HFFc6 (cell line): ENCODE data around the gene MEFV. TPM values are rescaled to one million over a fixed set of nuclear protein-coding genes. Genes with fewer than 3 reads are reported as not detected.

Experiments used
- DNase-seq: peaks from one replicate; pipeline ENCODE4 v3.0.0-alpha.2; 2018
- H3K27ac Mint-ChIP-seq: 2 replicates; pipeline ENCODE4 v1.8.0; 2020; ENCODE audit warnings: mild to moderate bottlenecking, mixed read lengths
- H3K27me3 Mint-ChIP-seq: 2 replicates; pipeline ENCODE4 v1.8.0; 2021; ENCODE audit warnings: mild to moderate bottlenecking, moderate library complexity, mixed read lengths; ENCODE audit not compliant: insufficient read depth
- H3K36me3 Mint-ChIP-seq: 2 replicates; pipeline ENCODE4 v1.8.0; 2021; ENCODE audit warnings: low read depth, mixed read lengths
- H3K4me1 Mint-ChIP-seq: 2 replicates; pipeline ENCODE4 v1.8.0; 2020; ENCODE audit warnings: low read depth, mixed read lengths
- H3K4me3 Mint-ChIP-seq: 2 replicates; pipeline ENCODE4 v1.8.0; 2020; ENCODE audit warnings: mild to moderate bottlenecking, moderate library complexity, mixed read lengths
- H3K9me3 Mint-ChIP-seq: 2 replicates; pipeline ENCODE4 v1.8.0; 2020; ENCODE audit warnings: mild to moderate bottlenecking, mixed read lengths
- total RNA-seq, 6 experiments: library from RNA; stranded (reverse); fragmentation: NEBNext Ultra II Directional; extraction: Animal tissue kit (Norgen Biotek cat#: 25700); gene quantifications; 2 replicates in 1 of 6; 3 replicates in 5 of 6; pipeline ENCODE4 v1.2.3, GENCODE V29; 2021
- TF ChIP-seq, protein P1 (sequence below): fragments of 200-600 bp; sonication (generic); IDR thresholded peaks from 2 replicates; pipeline ENCODE4 v1.5.0; 2021; ENCODE audit warnings: antibody characterized with exemption, mild to moderate bottlenecking

Gene MEFV
- total RNA-seq, 6 experiments from 2014 or later, result 0.09 TPM; not detected in 5

DNA sequence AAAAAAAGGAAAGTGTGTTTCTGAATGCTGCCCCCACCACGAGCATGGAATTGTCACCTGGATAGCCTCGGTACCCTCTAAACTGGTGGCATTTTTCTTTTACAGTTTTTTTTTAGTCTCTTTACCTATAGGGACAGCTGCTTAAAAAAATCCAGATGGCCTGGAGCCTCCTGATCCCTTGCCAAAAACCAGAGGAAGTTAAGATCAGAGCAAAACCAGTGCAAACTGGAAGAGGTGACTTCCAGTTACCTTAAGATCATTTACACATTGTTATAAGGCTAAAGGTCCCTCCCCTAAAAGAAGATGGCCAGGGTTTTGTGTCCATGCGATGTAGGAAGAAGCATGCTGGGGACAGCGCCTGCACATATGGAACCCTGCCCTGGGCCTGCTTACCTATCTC is 3.5 kb downstream of the MEFV start:
- H3K4me3 Mint-ChIP-seq, result no peak overlapping the region
- no peaks in the 10 kb centered on the region for H3K36me3 Mint-ChIP-seq
- DNase-seq, result no peak
- H3K27ac Mint-ChIP-seq, result no peak overlapping the region
- H3K27me3 Mint-ChIP-seq, result peaks cover 28% of the 10 kb centered on the region
- H3K9me3 Mint-ChIP-seq, result no peaks in the 10 kb centered on the region
- H3K4me1 Mint-ChIP-seq, result no peaks in the 10 kb centered on the region
- TF ChIP-seq, protein P1, sequence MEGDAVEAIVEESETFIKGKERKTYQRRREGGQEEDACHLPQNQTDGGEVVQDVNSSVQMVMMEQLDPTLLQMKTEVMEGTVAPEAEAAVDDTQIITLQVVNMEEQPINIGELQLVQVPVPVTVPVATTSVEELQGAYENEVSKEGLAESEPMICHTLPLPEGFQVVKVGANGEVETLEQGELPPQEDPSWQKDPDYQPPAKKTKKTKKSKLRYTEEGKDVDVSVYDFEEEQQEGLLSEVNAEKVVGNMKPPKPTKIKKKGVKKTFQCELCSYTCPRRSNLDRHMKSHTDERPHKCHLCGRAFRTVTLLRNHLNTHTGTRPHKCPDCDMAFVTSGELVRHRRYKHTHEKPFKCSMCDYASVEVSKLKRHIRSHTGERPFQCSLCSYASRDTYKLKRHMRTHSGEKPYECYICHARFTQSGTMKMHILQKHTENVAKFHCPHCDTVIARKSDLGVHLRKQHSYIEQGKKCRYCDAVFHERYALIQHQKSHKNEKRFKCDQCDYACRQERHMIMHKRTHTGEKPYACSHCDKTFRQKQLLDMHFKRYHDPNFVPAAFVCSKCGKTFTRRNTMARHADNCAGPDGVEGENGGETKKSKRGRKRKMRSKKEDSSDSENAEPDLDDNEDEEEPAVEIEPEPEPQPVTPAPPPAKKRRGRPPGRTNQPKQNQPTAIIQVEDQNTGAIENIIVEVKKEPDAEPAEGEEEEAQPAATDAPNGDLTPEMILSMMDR, result no peak

DNA sequence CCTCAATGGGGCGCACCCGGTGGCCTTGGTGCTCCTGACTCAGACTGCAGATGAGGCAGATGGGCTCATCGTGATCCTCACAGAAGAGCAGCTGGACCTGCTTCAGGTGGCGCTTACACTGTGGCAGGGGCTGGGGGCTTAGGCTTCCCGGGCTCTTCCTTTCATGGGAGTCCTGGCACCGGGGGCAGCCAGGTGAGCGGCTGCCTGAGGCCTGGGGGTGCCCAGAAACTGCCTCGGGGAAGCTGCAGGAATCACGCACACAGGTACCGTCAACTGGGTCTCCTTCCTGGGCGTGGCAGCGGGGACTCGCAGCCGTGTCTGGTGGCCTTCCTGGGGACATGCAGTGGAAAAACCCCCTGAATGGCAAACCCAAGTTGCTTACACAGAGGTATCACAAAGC is 7.0 kb downstream of the MEFV start:
- TF ChIP-seq, protein P1, result no peak
- no peak overlapping the region for H3K4me3 Mint-ChIP-seq

DNA sequence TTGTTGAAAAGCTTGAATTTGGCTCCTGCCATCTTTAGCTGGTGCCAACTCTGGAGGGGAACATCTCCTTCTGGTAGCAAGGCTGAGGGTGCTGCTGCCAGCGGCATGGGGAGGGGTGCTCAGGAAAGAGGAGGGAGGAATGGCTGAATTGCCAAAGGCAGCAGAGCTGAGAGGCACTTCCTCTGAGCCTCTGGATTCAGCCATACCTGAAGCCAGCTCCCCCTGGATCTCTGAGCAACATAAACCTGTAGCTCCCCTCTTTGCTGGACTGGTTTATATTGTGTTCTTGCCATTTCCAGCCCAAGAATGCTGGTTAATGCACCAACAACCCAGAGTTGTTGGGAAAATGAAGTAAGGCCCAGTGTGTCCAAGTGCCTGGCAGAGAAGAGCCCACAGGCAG is 7.4 kb downstream of the MEFV start:
- H3K36me3 Mint-ChIP-seq, result no peaks in the 10 kb centered on the region
- H3K27me3 Mint-ChIP-seq, result peaks cover 47% of the 10 kb centered on the region
- no peak overlapping the region for H3K4me3 Mint-ChIP-seq
- no peak for DNase-seq
- TF ChIP-seq, protein P1, result no peak
- H3K27ac Mint-ChIP-seq, result no peak overlapping the region
- H3K9me3 Mint-ChIP-seq, result no peaks in the 10 kb centered on the region
- H3K4me1 Mint-ChIP-seq, result no peaks in the 10 kb centered on the region

More for the DNA sequence above, 7.0 kb downstream of the MEFV start:
- H3K27ac Mint-ChIP-seq, result no peak overlapping the region
- no peaks in the 10 kb centered on the region for H3K9me3 Mint-ChIP-seq
- peaks cover 43% of the 10 kb centered on the region for H3K27me3 Mint-ChIP-seq
- no peak for DNase-seq
- H3K4me1 Mint-ChIP-seq, result no peaks in the 10 kb centered on the region
- no peaks in the 10 kb centered on the region for H3K36me3 Mint-ChIP-seq

DNA sequence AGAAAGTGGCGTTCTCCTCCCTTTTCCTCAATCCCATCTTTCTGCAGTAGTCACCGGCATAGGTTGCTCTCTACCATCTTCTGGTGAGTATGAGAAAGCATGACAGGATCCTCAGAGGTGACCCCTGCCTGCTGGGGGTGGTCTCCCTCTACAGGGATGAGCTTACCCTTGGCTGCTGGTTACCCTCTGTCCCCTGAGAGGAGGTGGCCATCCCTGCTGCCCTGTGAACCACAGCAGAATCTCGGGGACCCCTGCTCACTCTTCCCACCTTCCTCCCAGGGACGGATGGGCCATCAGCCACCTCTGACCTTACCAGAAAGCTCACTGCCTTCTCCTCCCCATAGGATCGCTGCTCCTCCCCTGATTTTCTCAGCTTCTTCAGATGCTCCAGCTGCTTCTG is 7.8 kb downstream of the MEFV start:
- TF ChIP-seq, protein P1, result no peak
- H3K9me3 Mint-ChIP-seq, result no peaks in the 10 kb centered on the region
- no peak for DNase-seq
- peaks cover 47% of the 10 kb centered on the region for H3K27me3 Mint-ChIP-seq
- no peaks in the 10 kb centered on the region for H3K4me1 Mint-ChIP-seq
- H3K27ac Mint-ChIP-seq, result no peak overlapping the region
- H3K36me3 Mint-ChIP-seq, result no peaks in the 10 kb centered on the region
- H3K4me3 Mint-ChIP-seq, result no peak overlapping the region

DNA sequence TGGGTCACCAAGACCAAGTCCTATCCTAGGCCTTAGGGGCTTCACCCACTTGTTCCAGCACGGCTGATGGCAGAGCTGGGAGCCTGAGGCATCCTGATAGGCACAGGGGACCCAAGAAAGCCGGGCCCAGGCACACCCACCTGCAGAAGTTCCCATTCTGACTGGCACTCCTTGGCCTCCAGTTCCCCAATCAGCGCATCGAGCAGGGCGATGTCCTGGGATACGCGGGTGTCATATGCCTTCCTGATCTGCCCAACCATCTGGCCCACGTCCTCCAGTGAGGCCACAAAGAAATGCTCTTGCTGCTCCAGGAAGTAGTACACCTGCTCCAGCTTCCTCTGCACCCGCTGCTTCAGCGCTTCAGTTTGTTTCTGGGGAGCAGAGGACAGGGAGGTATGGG is 9.6 kb downstream of the MEFV start:
- Mint-ChIP-seq H3K4me3 (no peak overlapping the region), H3K9me3 (no peaks in the 10 kb centered on the region), H3K4me1 (no peaks in the 10 kb centered on the region), H3K36me3 (no peaks in the 10 kb centered on the region), H3K27ac (no peak overlapping the region), H3K27me3 (peaks cover 44% of the 10 kb centered on the region)
- DNase-seq, result no peak
- TF ChIP-seq, protein P1, result no peak

DNA sequence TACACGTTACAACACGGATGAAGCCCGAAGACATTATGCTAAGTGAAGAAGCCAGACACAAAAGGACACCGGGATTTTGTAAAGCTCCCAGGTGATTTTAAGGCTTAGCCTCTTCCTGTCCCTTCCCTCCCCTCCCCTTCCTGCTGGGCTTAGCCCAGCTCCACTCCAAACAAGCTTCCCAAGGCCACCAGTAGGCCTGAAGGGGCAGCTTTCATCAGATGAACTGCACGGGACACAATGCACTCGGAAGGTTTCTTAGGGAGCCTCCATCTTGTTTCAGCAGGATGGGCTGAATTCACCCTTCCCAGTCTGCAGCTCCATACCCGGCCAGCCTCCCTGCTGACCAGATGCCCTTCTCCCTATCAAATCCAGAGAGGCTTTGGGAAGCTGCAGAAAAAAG is 10.4 kb downstream of the MEFV start:
- DNase-seq, result no peak
- Mint-ChIP-seq H3K9me3 (no peaks in the 10 kb centered on the region), H3K4me3 (no peak overlapping the region), H3K4me1 (no peaks in the 10 kb centered on the region), H3K36me3 (no peaks in the 10 kb centered on the region), H3K27me3 (peaks cover 44% of the 10 kb centered on the region), H3K27ac (no peak overlapping the region)
- TF ChIP-seq, protein P1, result no peak
